Amygdala (tissue), 56 donors: Measurements from ENCODE around the gene APEH.

Experiments
- DNase-seq, 56 donors: peaks; one replicate each; lab custom pipeline; 2025; lab: John Stamatoyannopoulos, UW

APEH gene

DNA sequence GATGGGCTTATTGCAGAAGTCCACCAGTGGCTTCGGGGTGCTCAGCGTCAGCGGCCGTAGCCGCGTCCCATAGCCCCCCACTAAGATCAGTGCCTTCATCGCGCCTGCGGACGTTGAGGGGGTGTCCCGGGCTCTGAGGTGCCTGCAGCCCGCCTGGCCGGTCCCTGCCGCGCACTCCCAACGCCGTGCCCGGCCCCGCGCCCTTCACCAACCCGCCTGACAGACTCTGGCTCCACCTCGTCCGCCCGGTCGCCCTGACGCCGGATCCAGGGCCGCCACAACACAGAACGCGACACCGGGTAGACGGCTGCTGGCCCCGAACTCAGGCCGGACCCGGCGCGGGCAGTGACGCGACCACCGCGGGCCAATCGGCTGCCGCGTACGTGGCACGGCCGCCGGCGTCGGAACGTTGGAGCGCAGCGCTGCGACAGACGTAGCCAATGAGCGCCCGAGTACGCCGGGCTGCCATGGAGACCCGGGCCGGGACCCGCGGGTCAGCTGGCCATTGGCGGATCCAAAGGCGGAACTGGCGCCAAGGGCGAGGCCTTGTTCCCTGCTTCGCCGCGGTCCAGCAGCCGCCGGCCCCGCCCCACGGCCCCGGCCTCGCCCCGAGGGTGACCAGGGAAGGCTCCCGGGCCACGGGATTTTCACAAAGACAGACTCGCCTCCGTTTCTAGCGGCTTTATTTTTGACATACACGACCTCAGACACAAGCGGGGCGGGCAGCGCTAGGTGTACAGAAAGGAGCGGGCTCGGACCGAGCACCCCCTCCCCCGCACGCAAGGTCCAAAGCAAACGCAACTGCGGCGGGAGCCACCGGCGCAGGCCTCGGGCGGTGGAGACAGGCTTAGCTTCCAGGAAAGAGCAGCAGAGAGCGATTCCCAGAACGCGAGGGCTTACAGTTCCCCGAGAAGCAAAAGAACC is 49.7 kb downstream of the APEH start, which contains the start of gene GMPPB:
GMPPB (minus strand) TSS at position 324 of the 924 bp plus-strand sequence; CDS start at position 99, 225 bp downstream.
- DNase-seq = peak; percentile 23 to 98 (median 91)

DNA sequence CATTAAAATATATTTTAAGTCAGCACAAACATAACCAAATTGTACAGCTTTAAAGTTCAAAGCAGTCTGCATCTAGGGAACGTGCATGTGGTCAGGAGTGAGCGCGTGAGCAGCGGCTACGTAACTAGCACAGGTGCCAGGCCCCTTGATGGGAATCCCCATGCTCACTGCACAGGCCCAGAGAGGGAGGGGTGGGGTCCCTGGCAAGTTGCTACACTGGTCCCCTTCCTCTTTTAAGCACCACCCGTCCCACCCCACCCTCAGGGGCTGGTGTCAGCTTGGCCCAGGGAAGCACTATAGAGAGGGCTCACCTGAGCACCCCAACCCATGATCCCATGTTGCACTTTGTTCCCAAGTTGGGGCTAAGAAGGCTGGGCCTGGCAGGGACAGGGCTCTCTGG is 50.4 kb downstream of the APEH start:
- no peak for DNase-seq

DNA sequence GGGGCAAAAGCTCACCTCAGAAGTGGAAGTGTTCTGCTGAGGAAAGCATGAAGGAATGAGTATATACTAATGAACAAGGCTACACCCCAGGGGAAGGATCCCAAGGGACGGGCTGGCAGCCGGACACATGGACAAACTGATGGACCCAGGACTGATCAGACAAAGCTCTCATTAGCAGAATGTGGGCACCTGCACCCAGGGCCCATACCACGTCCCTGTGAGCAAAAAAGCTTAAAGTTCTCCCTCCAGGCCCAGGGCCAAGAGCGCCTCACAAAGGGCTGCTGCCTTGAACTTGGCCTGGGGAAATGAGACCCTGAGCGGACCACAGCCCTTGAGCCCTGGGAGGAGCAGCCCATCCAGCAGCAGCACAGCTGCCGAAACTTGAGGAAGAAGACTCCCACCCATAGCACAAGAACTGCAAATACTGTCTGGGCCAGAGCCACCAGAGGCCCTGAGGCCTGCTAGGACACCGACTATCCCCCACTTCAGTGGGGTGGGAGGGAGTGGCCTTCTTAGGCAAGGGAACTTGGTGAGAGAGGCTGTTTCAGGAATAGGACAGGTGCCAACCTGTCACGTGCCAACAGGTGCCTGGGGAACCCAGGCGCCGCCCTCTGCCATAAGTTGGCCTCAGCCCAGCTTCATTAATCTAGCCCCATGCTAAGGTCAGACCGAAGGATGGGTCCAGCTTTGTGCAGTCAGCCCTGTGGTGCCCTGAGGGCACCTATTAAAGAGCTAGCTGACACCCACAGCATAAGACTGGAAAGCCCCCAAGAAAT is 51.9 kb downstream of the APEH start:
- no peak for DNase-seq

DNA sequence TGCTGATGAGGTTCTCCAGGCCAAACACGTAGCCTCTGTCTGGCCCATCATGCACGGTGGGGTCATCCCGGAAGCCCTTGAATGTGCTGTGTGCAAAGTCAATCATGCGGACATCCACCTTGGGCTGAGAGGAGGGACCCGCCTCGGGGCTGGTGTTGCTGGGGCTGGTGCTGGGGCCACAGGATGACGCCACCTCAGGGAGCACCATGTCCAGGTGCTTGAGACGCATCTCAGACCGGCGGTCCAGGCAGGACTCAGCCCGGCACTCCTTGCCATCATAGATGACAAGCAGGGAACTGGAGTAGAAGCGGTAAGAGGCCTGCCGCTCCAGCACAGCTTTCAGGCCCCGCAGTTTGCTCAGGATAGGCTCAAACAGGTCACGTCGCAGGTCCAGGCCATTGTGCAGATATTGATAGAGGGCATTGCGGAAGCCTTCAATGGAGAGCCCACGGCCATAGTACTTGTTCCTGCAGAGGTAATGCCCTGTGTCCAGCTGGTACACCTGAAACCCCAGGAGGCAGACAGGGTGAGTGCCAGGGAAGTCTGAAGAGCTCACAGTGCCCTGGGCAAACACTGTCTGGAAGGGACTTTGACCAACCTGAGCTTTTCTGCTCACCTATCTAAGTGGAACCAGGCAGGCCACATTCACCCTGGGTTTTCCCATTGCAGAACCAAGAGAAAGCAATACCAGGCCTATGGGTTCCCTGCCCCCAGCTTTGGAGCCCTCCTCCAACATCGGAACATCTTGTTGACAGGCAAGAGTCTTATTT is 53.2 kb downstream of the APEH start:
- no peak for DNase-seq

DNA sequence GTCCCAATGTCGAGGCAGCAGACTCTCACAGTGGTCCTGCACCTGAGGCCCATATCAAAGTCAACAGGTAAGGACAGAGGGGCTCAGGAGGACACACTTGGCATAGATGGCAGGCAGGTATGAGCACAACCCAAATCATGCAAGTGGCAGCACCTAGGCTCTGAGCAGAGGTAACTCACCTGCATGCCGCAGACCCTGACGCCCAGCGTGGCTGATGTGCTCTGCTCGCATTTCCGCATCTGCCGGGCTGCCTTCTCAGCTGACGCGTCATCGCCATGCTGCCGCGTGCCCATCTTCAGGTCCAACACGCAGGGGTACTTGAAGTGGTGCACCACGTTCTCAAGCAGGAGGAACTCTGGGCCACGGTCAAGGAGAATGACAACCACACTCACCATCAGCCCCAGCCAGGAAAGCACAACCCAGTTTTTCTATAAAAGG is 53.8 kb downstream of the APEH start:
- DNase-seq = no peak

DNA sequence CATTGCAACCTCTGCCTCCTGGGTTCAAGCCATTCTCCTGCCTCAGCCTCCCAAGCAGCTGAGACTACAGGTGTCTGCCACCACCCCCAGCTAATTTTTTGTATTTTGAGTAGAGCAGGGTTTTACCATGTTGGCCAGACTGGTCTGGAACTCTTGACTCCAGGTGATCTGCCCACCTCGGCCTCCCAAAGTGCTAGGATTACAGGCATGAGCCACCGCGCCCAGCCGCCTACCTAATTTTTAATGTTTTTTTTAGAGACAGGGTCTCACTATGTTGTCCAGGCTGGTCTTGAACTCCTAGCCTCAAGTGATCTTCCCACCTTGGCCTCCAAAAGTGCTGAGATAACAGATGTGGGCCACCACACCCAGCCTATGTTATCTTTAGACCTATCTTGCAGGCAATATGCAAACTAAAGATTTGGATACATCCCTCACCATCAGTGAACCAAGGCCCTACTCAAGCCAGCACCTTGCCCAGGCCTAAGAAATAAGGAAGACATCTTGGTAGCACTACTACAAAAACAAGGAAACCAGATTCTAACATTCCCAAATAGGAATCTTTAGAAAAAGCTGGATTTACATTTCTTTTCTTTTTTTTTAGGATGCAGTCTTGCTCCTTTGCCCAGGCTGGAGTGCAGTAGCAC is 55.9 kb downstream of the APEH start:
- no peak for DNase-seq

DNA sequence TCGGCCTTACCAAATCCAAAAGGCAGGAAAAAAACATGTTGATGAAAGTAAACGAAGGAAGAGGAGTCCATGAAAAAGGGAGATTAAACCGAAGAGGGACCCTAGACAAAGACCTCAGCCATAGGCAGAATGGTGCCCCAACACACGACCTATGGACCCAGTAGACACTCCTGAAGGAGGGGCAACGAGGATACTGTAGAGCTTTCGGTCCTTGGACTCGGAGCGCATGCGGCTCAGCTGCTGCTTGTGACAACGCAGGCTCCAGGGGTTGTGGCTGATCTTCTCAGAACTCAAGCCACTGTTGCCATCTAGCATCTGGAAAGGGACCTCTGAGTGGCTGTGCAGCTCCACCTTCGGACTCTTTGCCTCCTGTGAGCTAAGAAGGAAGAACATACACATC is 58.4 kb downstream of the APEH start:
- no peak for DNase-seq

DNA sequence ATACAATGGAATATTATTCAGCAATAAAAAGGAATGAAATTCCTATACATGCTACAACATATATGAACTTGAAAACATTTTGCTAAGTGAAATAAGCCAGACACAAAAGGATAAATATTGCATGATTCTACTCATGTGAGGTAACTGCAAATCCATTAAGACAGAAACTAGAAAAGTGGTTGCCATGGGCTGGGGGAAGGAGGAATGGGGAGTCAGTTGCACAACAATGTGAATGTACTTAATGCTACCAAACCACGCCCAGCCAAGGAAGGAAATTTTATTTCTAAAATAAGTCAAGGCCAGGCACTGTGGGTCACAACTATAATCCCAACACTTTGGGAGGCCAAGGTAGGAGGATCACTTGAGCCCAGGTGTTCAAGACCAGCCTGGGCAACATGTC is 59.4 kb downstream of the APEH start:
- DNase-seq = no peak
